GM13977 (cell line): ENCODE results near the gene CNDP1.

Experiments used
- DNase-seq: peaks from one replicate; pipeline ENCODE4 v3.0.0; 2012; ENCODE audit warnings: low spot score
- CTCF ChIP-seq: IDR thresholded peaks from 2 replicates; pipeline ENCODE4 v1.5.1; 2012; ENCODE audit warnings: mild to moderate bottlenecking, control low read depth; ENCODE audit not compliant: insufficient read depth; ENCODE audit errors: extremely low read depth, missing control alignments
- in situ Hi-C: fragments of 300-500 bp; cut with MboI; formaldehyde crosslinking; loops from one replicate; pipeline ENCODE4 v1.12.0; 2022; ENCODE audit warnings: low sequenced_read_pairs, low pct_unique_long_range_greater_than_20kb, mixed read lengths, inconsistent platforms; ENCODE audit not compliant: unreplicated experiment

CNDP1 gene

GRCh38 chr18:74587441-74587840 is 53.1 kb downstream of the CNDP1 start:
- no peak for DNase-seq
- TF ChIP-seq CTCF: no peak
- in situ Hi-C loops: no loop called here

- in situ Hi-C loops: no loop called here
- DNase-seq: no peak
- no peak for TF ChIP-seq CTCF
Observed at GRCh38 chr18:74589021-74589420, 54.7 kb downstream of the CNDP1 start.

GRCh38 chr18:74589811-74590210 is 55.5 kb downstream of the CNDP1 start:
- in situ Hi-C loops: no loop called here
- no peak for TF ChIP-seq CTCF
- no peak for DNase-seq

GRCh38 chr18:74590671-74591070 is 56.4 kb downstream of the CNDP1 start:
- no peak for DNase-seq
- in situ Hi-C loops: no loop called here
- no peak for TF ChIP-seq CTCF

GRCh38 chr18:74595431-74595830 is 61.1 kb downstream of the CNDP1 start:
- DNase-seq: no peak
- no peak for TF ChIP-seq CTCF
- in situ Hi-C loops: no loop called here

- in situ Hi-C loops: no loop called here
- DNase-seq: peak; percentile 69
- no peak for TF ChIP-seq CTCF
Observed at GRCh38 chr18:74597034-74597661, 62.8 kb downstream of the CNDP1 start.
